HG03442 (cell line): Measurements from ENCODE around the gene CLCN6.

Experiments
- ATAC-seq: cut with Tn5 transposase; IDR thresholded peaks from one replicate; pipeline ENCODE4 v1.9.1; 2021; ENCODE audit warnings: mild to moderate bottlenecking, moderate library complexity; ENCODE audit not compliant: unreplicated experiment

Gene CLCN6

DNA sequence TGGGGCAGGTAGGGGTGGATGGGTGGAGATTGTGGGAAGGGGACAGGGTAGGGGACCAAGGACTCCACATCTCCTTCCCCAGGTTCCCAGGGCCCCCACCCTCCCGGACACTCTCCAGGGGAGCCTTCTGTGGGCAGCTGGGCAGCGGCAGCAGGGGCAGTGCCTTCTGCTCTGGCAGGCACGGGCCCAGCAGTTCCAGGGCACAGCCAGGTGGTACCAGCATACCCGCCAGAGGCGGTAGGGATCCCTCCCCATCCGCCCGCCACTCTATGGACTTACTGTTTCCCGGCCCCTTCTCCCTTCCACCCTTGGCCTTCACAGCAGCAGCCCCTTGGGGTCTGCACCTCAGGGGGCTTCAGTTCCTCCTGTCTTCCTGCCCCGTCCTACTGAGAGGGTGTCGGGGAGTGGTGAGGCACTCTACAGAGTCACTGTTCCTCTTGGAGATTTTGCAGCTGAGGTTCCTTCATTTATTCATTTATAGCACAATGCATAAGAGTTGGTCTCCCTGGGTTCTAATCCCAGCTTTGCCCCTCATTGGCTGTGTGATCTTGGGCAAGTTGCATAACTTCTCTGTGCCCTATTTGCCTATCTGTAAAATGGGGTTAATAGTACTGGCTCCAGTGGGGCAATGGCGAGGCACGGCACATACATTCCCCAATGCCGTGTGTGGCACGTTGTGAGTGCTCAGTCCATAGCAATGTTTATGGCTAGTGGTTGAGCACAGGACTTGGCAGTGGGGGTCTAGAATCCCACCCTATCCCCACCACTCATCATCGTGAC lies 27.0 kb upstream of the CLCN6 start:
- ATAC-seq = no peak

- no peak for ATAC-seq
Observed at GRCh38 chr1:11779715-11780379, 26.1 kb upstream of the CLCN6 start.

DNA sequence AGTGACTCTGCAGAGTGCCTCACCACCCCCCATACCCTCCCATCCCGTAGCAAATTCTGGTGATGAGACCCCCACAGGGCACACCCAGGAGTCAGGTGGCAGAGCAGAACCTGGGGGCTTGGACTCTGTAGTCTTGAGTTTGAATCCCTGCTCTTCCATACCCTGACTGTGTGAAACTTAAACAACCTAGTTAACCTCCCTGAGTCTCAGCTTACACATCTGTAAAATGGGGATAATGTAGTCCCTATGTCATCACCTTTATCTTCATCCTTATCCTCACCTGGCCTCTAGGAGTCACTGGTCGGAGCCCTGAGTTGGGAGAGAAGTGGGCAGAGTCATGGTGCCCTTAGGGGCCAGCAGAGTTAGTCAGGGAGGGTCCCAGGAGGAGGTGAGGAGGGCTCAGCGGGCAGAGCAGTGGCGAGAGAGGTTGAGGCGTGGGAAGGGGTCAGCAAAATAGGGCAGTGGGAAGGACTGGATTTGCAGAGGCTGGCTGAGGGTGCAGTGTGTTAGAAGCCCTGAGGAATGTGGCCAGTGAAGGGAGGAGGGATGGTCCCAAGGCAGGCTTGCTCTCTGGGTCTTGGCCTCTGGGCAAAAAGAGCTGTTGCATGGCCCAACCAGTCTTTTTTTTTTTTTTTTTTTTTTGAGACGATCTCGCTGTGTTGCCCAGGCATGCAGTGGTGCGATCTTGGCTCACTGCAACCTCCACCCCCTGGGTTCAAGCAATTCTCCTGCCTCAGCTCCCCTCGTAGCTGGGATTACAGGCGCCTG lies 25.4 kb upstream of the CLCN6 start:
- no peak for ATAC-seq

- no peak for ATAC-seq
Observed at GRCh38 chr1:11781297-11781696, 24.7 kb upstream of the CLCN6 start.

DNA sequence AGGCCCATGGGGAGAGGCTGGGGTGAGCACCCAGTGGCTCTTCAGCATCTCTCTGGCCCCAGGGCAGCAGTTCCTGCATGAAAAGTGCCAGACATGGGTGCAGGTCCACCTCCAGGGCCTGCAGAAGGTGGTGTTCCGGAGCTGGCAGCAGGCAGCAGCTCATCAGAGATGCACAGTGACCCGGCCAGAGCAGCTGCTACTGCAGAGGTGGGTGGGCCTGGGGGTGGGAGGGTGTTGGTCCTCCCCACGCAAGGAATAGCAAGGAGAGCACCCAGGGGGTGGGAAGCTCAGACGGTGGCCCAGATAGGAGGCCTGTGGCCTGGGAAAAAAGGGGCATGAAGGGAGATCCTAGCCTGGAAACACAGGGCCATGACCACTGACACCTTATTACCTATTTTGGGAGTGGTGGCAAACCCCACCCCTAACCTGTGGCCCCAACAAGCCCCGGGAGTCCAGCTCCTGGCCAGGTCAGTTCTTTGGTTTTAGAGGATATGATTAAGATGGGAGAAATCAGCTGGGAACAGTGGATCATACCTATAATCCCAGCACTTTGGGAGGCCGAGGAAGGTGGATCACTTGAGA lies 23.8 kb upstream of the CLCN6 start:
- ATAC-seq = no peak

DNA sequence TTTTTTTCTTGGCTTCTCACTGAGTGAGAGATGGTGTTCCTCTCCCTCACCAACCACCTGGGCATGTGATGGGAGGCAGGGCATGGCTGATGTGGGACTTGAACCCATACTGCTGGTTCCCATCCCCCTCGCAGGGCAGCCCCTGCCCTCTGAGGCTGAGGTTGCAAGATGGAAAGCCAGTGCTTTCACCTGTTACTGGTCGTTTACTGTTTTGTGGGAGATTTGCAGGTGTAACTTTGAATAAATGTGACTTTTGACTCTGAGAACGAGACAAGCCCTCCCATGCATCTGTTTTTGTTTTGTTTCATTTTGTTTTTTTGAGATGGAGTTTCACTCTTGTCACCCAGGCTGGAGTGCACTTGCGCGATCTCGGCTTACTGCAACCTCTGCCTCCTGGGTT lies 22.4 kb upstream of the CLCN6 start:
- ATAC-seq = no peak

- no peak for ATAC-seq
Observed at GRCh38 chr1:11784256-11784992, 21.6 kb upstream of the CLCN6 start.

DNA sequence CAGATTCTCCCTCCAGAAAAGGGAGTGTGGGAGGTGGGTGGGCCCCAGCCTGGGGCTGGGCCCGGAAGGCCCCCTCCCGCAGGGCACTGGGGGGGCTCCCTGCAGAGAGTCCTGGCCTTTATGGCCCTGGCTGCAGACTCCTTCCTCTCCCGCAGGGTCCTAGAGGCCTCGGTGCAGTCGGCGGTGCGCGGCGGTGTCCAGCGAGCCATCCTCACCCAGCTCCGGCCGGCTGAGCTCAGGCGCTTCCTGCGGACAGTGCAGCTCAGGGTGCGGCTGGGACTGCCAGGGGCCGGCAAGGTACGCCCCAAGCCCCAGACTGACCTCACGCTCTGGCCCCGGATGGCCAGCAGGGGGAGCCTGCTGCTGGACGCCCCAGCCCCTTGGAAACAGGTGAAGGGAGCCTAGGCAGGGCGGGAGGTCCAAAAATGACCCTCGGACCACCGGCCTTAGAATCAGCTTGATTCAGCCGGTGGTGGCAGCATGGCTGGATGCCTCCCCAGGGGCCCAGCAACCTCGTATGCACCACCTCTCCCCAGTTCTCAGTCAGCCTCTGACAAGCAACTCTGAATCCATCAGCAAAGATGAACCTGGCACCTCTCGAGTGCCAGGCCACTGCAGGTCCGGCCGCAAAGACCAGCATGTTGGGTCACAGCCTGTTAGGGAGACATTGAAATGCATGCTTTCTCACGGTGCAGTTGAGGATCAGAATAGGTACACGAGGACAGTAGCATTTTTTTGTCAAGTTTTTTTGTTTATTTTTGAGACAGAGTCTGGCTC lies 20.8 kb upstream of the CLCN6 start:
- no peak for ATAC-seq

DNA sequence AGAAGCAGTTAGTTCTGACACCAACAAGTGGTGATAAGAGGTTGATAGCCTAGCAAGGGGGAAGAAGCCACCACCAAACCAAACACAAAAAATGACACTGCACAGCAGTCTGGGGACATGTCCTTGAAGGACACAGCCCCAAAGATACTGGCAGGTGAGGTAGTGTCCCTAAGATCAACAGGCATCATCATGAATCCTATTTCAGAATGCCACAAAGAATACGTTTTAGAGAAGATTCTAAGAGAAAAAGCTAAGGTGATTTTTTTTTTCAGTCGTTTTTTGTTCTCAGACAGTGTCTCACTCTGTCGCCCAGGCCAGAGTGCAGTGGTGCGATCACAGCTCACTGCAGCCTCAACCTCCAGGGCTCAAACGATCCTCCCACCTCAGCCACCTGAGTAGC lies 19.8 kb upstream of the CLCN6 start:
- ATAC-seq = no peak

DNA sequence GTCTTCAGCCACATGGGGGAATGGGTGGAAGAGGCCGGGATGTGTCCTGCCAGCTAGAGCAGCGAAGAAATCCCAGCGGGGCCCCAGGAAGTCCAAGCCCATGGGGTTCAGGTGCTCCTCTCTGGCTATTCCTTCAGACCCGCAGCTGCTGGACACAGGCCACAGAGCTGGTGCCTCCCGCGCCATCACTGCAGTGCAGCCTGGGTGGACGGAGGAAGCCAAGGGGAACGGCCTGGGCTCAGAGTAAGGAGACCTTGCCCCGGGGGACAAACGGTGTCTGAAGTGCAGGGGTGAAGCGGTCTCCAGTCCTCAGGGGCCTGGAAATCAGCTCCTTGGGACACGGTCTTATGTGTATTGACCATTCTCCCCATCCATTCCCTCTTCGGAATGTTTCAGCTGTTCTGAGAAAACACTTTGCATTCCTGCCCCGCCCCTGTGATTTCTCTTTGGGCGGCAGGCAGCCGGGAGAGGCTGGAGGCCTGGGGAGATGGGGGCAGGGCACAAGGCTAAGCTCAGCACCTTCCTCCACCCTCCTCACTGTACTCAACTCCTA lies 18.7 kb upstream of the CLCN6 start:
- ATAC-seq = no peak

- no peak for ATAC-seq
Observed at GRCh38 chr1:11787804-11788436, 18.1 kb upstream of the CLCN6 start.

- ATAC-seq = no peak
Observed at GRCh38 chr1:11788549-11789053, 17.4 kb upstream of the CLCN6 start.

- no peak for ATAC-seq
Observed at GRCh38 chr1:11789126-11790067, 16.6 kb upstream of the CLCN6 start.

- no peak for ATAC-seq
Observed at GRCh38 chr1:11790101-11790879, 15.7 kb upstream of the CLCN6 start.

DNA sequence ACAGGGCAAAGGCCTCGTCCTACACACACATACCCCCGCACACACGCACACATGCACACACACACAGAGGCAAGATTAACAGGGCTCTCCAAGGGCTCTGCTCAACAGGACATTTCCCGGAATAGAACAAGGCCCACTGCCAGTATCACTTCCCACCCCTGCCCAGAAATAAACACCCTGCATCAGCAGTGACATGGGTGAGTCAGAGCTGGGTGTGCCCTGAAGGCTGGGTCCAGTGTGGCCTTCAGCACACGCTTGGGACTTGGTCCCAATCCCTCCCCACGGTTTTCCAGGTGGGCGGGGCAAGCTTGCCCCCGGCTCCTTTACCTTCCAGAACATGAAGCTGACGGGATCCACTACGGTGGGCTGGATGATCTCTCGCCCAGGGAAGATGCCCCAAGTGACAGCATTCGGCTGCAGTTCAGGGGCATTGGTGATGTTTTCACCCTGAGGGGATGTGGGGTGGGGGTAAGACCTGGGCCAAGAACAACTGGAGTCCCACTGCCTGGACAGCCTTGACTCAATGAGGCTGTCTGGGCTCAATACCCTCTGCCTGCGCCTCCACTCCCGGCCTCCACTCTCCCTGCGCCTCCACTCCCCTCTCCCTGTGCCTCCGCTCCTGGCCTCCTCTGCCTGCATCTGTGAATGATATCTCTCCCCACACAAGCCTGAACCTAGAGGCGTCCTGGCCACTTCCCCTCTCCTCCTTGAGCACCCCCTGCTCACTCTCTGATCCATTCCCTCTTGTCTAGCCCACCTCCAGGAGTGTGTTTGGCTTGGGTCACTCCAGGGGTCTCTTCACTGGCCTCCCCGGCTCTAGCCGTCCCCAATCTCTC lies 14.9 kb upstream of the CLCN6 start:
- no peak for ATAC-seq

DNA sequence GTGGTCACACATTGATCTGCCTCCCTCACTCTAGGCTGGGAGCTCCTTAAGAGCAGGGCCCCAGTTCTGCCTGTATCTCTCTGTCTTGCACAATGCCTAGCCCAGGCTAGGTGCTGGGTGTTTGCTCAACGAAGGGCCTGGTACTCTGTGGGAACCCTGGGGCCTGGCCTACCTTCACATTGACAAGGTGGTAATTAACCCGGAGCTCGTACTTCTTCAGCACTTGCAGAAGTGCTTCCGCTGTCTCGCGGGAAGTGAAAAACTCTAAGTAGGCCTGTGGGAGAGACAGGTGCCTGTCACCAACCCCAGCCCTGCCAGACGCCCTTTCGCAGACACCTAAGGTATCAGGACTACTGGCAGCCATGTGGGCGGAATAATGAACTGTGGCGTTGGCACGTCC lies 13.9 kb upstream of the CLCN6 start:
- ATAC-seq = no peak
